ENCODE measurements around the gene KCNIP1.

Gene KCNIP1

GRCh38 chr5:170540271-170540670, 36.5 kb downstream of the KCNIP1 start:
- TF ChIP-seq USF1 (IDR thresholded peaks at IDR 0.05) (no peak), RAD21 (IDR thresholded peaks at IDR 0.05; ENCODE audit: low read depth) (no peak), TCF12 (IDR thresholded peaks at IDR 0.05; ENCODE audit: low read depth) (no peak), EGR1 (IDR thresholded peaks at IDR 0.05) (no peak), CEBPB (IDR thresholded peaks at IDR 0.05) (no peak), CREB1 (IDR thresholded peaks at IDR 0.05; ENCODE audit: low read depth) (no peak), REST (IDR thresholded peaks at IDR 0.05; ENCODE audit: low read depth) (no peak), TAF1 (IDR thresholded peaks at IDR 0.05; ENCODE audit: low read depth) (no peak), TEAD4 (IDR thresholded peaks at IDR 0.05) (no peak), MAX (IDR thresholded peaks at IDR 0.05) (no peak), ZBTB7A (IDR thresholded peaks at IDR 0.05; ENCODE audit: low read depth) (no peak), FOXM1 (IDR thresholded peaks at IDR 0.05; ENCODE audit: borderline replicate concordance, low read depth) (no peak), YY1 (IDR thresholded peaks at IDR 0.05; ENCODE audit: low read depth) (no peak), NFIC (IDR thresholded peaks at IDR 0.05) (no peak), EP300 (IDR thresholded peaks at IDR 0.05; ENCODE audit: borderline replicate concordance) (no peak)

GRCh38 chr5:170541146-170541769, 37.4 kb downstream of the KCNIP1 start:
- TF ChIP-seq EP300 (IDR thresholded peaks at IDR 0.05; ENCODE audit: borderline replicate concordance) (0 out of 2 replicates have a peak, but pooled peaks have one; percentile 15), MAX (IDR thresholded peaks at IDR 0.05) (no peak)

GRCh38 chr5:170542691-170543293, 39.0 kb downstream of the KCNIP1 start:
- no peak for TF ChIP-seq ZBTB7A (IDR thresholded peaks at IDR 0.05; ENCODE audit: low read depth)
- TF ChIP-seq CREB1 (IDR thresholded peaks at IDR 0.05; ENCODE audit: low read depth), result no peak
- no peak for TF ChIP-seq EP300 (IDR thresholded peaks at IDR 0.05; ENCODE audit: borderline replicate concordance)
- TF ChIP-seq YY1 (IDR thresholded peaks at IDR 0.05; ENCODE audit: low read depth), result no peak
- no peak for TF ChIP-seq TEAD4 (IDR thresholded peaks at IDR 0.05)
- TF ChIP-seq RAD21 (IDR thresholded peaks at IDR 0.05; ENCODE audit: low read depth), result no peak
- no peak for TF ChIP-seq NFIC (IDR thresholded peaks at IDR 0.05)
- TF ChIP-seq MAX (IDR thresholded peaks at IDR 0.05), result no peak
- no peak for TF ChIP-seq EGR1 (IDR thresholded peaks at IDR 0.05)

GRCh38 chr5:170545313-170545712, 41.5 kb downstream of the KCNIP1 start:
- TF ChIP-seq MAX (IDR thresholded peaks at IDR 0.05) (no peak), ZBTB7A (IDR thresholded peaks at IDR 0.05; ENCODE audit: low read depth) (no peak), NFIC (IDR thresholded peaks at IDR 0.05) (no peak), EGR1 (IDR thresholded peaks at IDR 0.05) (no peak), FOXM1 (IDR thresholded peaks at IDR 0.05; ENCODE audit: borderline replicate concordance, low read depth) (no peak), YY1 (IDR thresholded peaks at IDR 0.05; ENCODE audit: low read depth) (no peak), TEAD4 (IDR thresholded peaks at IDR 0.05) (no peak), TCF12 (IDR thresholded peaks at IDR 0.05; ENCODE audit: low read depth) (no peak), EP300 (IDR thresholded peaks at IDR 0.05; ENCODE audit: borderline replicate concordance) (no peak), CREB1 (IDR thresholded peaks at IDR 0.05; ENCODE audit: low read depth) (no peak), CEBPB (IDR thresholded peaks at IDR 0.05) (no peak), RAD21 (IDR thresholded peaks at IDR 0.05; ENCODE audit: low read depth) (no peak), USF1 (IDR thresholded peaks at IDR 0.05) (no peak), TAF1 (IDR thresholded peaks at IDR 0.05; ENCODE audit: low read depth) (no peak), REST (IDR thresholded peaks at IDR 0.05; ENCODE audit: low read depth) (no peak)

- TF ChIP-seq YY1 (IDR thresholded peaks at IDR 0.05; ENCODE audit: low read depth) (no peak), REST (IDR thresholded peaks at IDR 0.05; ENCODE audit: low read depth) (no peak), CREB1 (IDR thresholded peaks at IDR 0.05; ENCODE audit: low read depth) (no peak), FOXM1 (IDR thresholded peaks at IDR 0.05; ENCODE audit: borderline replicate concordance, low read depth) (no peak), RAD21 (IDR thresholded peaks at IDR 0.05; ENCODE audit: low read depth) (no peak), NFIC (IDR thresholded peaks at IDR 0.05) (no peak), ZBTB7A (IDR thresholded peaks at IDR 0.05; ENCODE audit: low read depth) (no peak), EP300 (IDR thresholded peaks at IDR 0.05; ENCODE audit: borderline replicate concordance) (no peak), EGR1 (IDR thresholded peaks at IDR 0.05) (no peak)
Measured at GRCh38 chr5:170545811-170546210, 42.0 kb downstream of the KCNIP1 start.

Measured in Ishikawa (cell line).